GM19351 (cell line): ENCODE data around the gene TMEM270.
"Not testable (repeated sequence)": the region's sequence is repeated elsewhere in the genome, so short reads cannot be mapped to it uniquely, and the experiment has no call there.

Source experiments
- ATAC-seq: cut with Tn5 transposase; IDR thresholded peaks from one replicate; pipeline ENCODE4 v1.9.1; 2021; ENCODE audit warnings: mild to moderate bottlenecking, moderate library complexity; ENCODE audit not compliant: unreplicated experiment

Gene TMEM270

GRCh38 chr7:73884867-73885422, 24.0 kb downstream of the TMEM270 start:
- ATAC-seq = not testable (repeated sequence)

GRCh38 chr7:73885433-73885974, 24.5 kb downstream of the TMEM270 start:
- no peak for ATAC-seq

- ATAC-seq = no peak
These were observed 25.2 kb downstream of the TMEM270 start for GRCh38 chr7:73885975-73886798.

- ATAC-seq = no peak
These were observed 26.8 kb downstream of the TMEM270 start for GRCh38 chr7:73887762-73888161.

GRCh38 chr7:73888959-73889358, 28.0 kb downstream of the TMEM270 start:
- ATAC-seq = no peak

GRCh38 chr7:73890555-73891147, 29.7 kb downstream of the TMEM270 start:
- no peak for ATAC-seq

- no peak for ATAC-seq
These were observed 30.4 kb downstream of the TMEM270 start for GRCh38 chr7:73891178-73891885.

- ATAC-seq = no peak
These were observed 31.3 kb downstream of the TMEM270 start for GRCh38 chr7:73892003-73892999.

GRCh38 chr7:73893342-73894101, 32.6 kb downstream of the TMEM270 start:
- ATAC-seq = no peak

- no peak for ATAC-seq
These were observed 33.2 kb downstream of the TMEM270 start for GRCh38 chr7:73894166-73894565.

- no peak for ATAC-seq
These were observed 34.0 kb downstream of the TMEM270 start for GRCh38 chr7:73894733-73895551.

- no peak for ATAC-seq
These were observed 34.7 kb downstream of the TMEM270 start for GRCh38 chr7:73895626-73896025.

GRCh38 chr7:73896454-73896853, 35.5 kb downstream of the TMEM270 start:
- no peak for ATAC-seq

GRCh38 chr7:73899731-73900142, 38.8 kb downstream of the TMEM270 start:
- ATAC-seq = no peak

- no peak for ATAC-seq
These were observed 39.3 kb downstream of the TMEM270 start for GRCh38 chr7:73900286-73900685.

GRCh38 chr7:73901231-73901822, 40.4 kb downstream of the TMEM270 start:
- no peak for ATAC-seq

GRCh38 chr7:73901823-73902597, 41.1 kb downstream of the TMEM270 start:
- ATAC-seq = no peak
